Measurements from ENCODE around the gene DPPA5.
"Not testable (repeated sequence)": the region's sequence is repeated elsewhere in the genome, so short reads cannot be mapped to it uniquely, and the experiment has no call there.

DPPA5 gene, protein sequence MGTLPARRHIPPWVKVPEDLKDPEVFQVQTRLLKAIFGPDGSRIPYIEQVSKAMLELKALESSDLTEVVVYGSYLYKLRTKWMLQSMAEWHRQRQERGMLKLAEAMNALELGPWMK

GRCh38 chr6:73353636-73354593, at the start of gene DPPA5:
Gene DPPA5 (minus strand): TSS chr6:73354276. CDS start chr6:73354225, 51 bp downstream.
- no peak for DNase-seq

- DNase-seq, result no peak
Measured at GRCh38 chr6:73400656-73401055, 46.6 kb upstream of the DPPA5 start.

DNA sequence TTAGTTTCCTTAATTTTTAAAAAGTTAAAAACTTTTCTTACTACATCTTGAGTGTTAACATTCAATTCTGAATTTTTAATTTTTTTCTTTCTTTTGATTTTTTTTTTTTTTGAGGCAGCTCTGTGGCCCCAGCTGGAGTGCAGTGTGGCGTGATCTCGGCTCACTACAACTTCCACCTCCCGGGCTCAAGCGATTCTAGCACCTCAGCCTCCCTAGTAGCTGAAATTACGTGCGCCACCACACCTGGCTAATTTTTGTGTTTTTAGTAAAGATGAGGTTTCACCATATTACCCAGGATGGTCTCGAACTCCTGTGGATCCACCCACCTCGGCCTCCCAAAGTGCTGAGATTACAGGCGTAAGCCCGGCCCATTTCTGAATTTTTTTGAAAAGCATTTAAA, 41.8 kb upstream of the DPPA5 start:
- no peak for DNase-seq

- DNase-seq, result no peak
Measured at GRCh38 chr6:73394577-73395354, 40.7 kb upstream of the DPPA5 start, which contains the start of gene DDX43. Gene DDX43 (plus strand): TSS chr6:73394828. CDS start chr6:73394906, 78 bp downstream.

DNA sequence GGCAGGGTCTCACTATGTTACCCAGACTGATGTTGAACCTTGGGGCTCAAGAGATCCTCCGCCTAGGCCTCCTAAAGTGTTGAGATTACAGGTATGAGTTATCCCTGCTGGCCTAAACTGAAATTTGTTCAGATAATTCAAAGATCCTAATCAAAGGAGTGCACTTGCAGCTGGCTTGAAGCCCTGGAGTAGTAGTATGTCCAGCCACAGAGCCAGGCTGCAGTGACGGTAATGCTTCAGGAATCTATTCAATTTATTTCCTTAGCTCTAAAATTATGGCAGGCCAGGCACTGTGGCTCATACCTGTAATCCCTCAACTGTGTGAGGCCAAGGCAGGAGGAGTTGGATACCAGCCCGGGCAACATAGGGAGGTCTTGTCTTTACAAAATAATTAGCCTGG, 39.2 kb upstream of the DPPA5 start:
- DNase-seq, result no peak

DNA sequence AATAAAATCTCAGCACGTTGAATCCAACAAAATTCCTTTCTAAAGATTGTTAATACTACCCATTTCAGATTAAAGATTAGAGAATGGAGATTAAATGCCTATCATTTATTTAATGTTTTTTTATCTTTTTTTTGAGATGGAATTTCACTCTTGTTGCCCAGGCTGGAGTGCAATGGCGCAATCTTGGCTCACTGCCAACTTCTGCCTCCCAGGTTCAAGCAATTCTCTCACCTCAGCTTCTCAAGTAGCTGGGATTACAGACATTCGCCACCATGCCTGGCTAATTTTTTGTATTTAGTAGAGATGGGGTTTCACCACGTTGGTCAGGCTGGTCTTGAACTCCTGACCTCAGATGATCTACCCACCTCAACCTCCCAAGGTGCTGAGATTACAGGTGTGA, 38.1 kb upstream of the DPPA5 start:
- DNase-seq, result not testable (repeated sequence)

DNA sequence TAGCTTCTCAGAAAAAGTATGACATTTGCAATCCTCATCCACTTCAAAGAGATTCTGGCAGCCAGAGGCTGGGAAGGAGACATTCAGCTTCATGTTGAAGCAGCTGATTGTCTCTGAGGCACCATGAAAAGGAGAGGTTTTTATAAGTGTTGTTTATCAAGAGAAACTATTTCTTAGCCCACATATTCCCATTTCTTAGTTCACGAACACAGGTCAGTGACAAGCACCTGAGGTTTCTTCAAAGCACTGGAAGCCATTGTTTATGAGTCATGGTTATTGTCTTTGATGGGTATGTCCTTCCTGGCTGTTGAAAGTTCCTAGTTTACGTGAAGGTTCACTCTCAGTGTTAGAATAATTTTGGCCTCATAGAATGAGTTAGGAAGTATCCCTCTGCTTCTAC, 37.6 kb upstream of the DPPA5 start:
- DNase-seq, result no peak

GRCh38 chr6:73389854-73390253, 35.8 kb upstream of the DPPA5 start:
- DNase-seq, result no peak

DNA sequence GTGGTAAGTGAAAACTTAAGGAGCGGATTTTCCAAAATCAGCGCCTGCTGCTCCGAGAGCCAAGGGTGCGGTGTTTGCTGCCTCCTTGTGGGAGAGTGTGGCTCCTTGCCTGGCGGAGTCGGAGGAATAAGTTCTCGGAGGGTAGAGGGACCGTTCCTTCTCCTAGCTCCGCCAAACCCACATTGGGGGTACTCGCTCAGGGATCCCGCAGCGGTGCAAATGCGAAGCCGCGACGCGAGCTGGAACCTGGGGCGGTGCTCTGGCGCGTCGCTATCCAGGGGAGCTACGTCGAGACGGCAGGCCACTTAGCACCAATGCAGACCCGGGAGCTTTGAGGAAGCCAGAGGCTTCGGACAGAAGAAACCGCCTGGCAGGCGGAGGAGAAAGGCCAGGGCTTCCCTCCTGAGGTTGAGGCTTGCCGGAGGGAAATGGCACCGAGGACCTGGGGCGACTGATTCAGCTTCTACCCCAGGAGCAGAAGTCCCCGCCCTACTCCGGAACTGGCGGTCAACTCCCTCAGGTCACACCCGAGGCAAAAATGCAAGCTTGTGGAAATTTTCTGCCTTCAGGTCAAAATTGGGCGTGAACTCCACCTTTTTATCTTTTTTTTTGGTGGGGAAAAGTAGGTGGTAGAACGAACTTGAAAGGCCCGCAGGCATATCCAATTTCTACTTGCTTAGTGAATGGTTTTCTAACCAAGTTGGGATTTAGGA, 34.9 kb upstream of the DPPA5 start:
- no peak for DNase-seq

GRCh38 chr6:73388433-73388799, 34.3 kb upstream of the DPPA5 start:
- no peak for DNase-seq

DNA sequence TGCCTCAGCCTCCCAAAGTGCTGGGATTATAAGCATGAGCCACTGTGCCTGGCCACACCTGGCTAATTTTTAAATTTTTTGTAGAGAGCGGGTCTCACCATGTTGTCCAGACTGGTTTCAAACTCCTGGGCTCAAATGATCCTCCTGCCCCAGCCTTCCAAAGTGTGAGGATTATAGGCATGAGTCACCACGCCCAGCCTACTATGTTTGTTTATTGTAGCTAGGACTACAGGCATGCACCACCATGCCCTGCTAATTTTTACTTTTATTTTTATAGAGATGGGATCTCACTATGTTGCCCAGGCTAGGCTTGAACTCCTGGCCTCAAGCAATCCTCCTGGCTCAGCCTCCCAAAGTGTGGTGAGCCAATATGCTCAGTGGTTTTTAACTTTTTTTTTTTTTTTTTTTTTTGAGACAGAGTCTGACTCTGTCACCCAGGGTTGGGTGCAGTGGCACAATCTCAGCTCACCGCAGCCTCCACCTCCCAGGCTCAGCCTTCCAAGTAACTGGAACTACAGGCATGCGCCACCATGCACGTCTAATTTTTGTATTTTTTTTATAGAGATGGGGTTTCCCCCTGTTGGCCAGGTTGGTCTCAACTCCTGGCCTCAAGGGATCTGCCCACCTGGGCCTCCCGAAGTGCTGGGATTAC, 28.5 kb upstream of the DPPA5 start:
- DNase-seq, result no peak

DNA sequence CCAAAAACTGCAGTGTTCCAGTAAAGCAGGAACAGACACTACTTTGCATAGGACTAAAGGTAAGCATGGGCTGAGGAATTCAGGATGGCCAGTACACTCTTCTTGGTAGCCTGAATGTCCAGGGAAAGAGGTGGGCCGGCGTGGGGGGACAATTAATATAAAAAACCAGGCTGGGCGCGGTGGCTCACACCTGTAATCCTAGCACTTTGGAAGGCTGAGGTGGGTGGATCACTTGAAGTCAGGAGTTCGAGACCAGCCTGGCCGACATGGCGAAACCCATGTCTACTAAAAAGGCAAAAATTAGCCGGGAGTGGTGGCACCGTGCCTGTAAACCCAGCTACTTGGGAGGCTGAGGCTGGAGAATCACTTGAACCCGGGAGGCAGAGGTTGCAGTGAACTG, 27.5 kb upstream of the DPPA5 start:
- not testable (repeated sequence) for DNase-seq

DNA sequence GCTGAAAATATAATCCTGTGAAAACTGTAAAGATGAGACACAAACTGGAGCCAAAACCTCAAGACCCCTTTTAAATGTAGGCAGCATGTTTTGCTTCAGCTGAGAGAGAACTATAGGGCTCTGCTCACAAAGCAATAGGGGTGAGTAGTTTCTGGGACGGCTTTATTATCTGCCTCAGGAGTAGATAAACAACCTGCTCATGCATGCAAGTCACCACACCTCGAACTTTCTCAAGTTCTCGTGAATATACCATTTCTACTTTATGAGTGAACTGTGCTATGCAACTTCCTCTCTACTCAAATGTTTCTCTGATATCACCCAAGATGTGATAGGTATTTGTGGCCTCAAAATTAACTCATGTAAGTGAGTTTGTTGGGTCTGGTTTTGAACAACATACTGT, 23.1 kb upstream of the DPPA5 start:
- no peak for DNase-seq

- no peak for DNase-seq
Measured at GRCh38 chr6:73375216-73375615, 21.1 kb upstream of the DPPA5 start.

DNA sequence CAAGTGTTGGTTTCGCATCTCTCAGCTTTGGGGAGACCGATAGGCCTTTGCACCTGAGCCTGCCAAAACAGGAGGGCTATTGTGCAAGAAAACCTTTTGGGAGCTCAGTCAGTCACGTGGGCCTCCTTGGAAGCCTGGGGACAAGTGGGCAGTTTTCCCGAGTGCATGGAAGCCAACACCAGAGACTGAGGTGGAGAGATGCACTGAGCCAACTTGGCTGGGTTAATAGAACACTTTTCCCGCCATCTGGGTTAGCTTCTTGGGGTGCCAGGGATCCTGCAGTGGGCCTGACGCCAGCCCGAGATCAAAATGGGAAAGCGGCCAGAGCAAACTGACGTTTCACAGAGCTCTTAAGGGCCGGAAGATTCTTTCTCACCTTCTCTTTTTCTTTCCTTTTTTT, 18.4 kb upstream of the DPPA5 start:
- DNase-seq, result no peak

DNA sequence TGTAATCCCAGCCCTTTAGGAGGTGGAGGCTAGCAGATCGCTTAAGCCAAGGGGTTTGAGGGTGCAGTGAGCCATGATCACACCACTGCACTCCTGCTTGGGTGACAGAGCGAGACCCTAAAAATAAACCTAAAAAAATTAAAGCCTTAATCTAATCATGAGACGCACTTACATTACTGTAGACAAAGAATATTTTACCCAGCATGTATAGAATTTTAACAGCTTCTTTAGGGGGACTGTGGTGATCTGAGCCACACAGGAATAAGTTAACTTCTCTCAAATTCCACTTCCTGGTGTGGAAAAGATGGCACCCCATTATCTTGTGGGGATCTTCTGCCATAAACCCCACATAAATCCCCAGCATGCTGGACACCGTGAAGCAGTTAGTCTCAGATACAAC, 17.9 kb upstream of the DPPA5 start:
- no peak for DNase-seq

DNA sequence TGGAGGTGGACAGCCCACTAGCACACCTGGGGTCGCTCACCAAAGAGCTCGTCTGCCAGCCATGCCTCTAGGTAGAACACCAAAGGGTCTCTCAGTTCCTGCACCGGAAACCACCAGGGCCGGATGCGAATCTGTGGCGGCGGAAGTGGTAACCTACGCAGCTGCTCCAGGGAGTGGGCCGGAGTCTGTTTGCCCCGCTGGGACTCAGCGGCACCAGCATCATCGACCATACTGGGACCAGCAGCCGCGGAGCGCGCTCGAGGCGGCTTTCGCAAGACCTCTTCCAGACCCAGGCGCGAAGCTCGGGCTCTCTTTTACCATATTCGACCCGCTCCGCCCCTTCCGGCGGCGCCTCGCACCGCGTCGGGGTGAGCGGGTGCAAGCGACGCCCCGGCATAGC, 15.5 kb upstream of the DPPA5 start, which contains the start of gene OOEP:
Gene OOEP, minus strand, starts transcription at position 335 of the 400 bp plus-strand sequence. Its CDS starts 105 bp downstream, at position 230.
- DNase-seq, result no peak

GRCh38 chr6:73369157-73369556, 15.1 kb upstream of the DPPA5 start:
- no peak for DNase-seq

DNA sequence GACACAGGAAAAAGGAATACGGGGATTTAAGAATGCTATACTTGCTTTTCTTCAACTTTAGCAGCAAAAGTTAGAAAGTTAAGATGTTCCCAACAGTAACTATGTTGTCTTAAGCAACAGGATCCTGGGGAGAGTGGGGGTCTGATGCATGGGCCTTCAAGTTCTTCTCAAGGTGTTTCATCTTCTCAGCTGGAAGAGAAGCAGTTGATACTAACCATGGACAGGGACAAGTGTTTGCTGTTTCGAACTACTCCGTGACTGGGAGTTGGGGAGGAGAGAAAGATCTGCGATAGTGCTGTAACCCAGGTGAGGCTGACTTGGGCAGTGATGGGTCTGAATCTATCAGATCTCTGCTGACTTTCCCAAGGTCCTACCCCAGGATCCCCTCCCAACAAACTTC, 14.6 kb upstream of the DPPA5 start:
- DNase-seq, result no peak

DNA sequence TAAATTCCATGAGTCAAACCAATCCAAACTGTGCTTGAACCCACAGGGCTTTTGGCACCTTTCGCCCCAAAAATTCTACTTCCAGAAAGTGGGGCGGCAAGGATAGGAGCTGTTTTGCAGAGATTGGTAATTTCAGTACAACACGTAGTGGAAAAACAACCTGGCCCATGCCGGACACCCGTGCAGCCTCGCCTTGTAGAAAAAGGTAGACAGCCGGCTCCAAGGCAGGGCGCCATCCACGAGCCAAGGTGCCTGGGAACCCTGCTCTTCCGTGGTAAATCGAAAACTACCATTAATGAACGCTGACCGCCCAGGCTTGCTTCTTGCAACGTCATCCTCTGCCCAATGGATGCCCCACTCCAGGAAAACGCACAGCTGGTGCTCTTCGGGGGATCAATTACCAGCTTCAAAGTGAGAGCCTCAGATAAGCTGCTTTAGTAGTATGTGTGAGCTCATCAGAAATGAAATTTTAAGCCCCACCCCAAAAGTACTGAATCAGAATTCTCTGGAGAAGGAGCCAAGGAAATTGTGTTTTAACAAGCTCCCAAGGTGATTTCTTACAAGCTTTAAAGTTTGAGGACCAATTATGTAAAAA, 13.8 kb upstream of the DPPA5 start:
- no peak for DNase-seq

- no peak for DNase-seq
Measured at GRCh38 chr6:73364549-73364948, 10.5 kb upstream of the DPPA5 start.

GRCh38 chr6:73364121-73364520, 10.0 kb upstream of the DPPA5 start:
- no peak for DNase-seq
